Measurements from ENCODE around the gene TMC8.
A peak's percentile ranks its signal among the peaks of the same experiment; 100 is the strongest.
"Not testable (repeated sequence)": the region's sequence is repeated elsewhere in the genome, so short reads cannot be mapped to it uniquely, and the experiment has no call there.

The TMC8 gene

GRCh38 chr17:78154903-78155811, 24.6 kb downstream of the TMC8 start:
- DNase-seq (ENCODE audit: low read depth in 2 of 2): no peak

GRCh38 chr17:78159575-78160158, 29.1 kb downstream of the TMC8 start:
- no peak for DNase-seq (ENCODE audit: low read depth in 2 of 2)

- no peak for DNase-seq (ENCODE audit: low read depth in 2 of 2)
These were observed 33.5 kb downstream of the TMC8 start for GRCh38 chr17:78163881-78164747.

GRCh38 chr17:78164748-78165607, 34.4 kb downstream of the TMC8 start:
- no peak for DNase-seq (ENCODE audit: low read depth in 2 of 2)

GRCh38 chr17:78166416-78166815, 35.8 kb downstream of the TMC8 start:
- no peak for DNase-seq (ENCODE audit: low read depth in 2 of 2)

GRCh38 chr17:78168242-78168902, 37.8 kb downstream of the TMC8 start, which contains the start of gene SYNGR2:
Gene SYNGR2, plus strand, starts transcription at chr17:78168581. Its CDS starts 36 bp downstream, at chr17:78168617.
- DNase-seq (ENCODE audit: low read depth in 2 of 2): peak; percentile 83 to 84

GRCh38 chr17:78168903-78169793, 38.6 kb downstream of the TMC8 start:
- peak; percentile 48 to 51 for DNase-seq (ENCODE audit: low read depth in 2 of 2)

- DNase-seq (ENCODE audit: low read depth in 2 of 2): no peak
These were observed 40.4 kb downstream of the TMC8 start for GRCh38 chr17:78170692-78171590.

- DNase-seq (ENCODE audit: low read depth in 2 of 2): not testable (repeated sequence)
These were observed 41.1 kb downstream of the TMC8 start for GRCh38 chr17:78171591-78172248.

- no peak for DNase-seq (ENCODE audit: low read depth in 2 of 2)
These were observed 41.9 kb downstream of the TMC8 start for GRCh38 chr17:78172249-78173051.

- no peak for DNase-seq (ENCODE audit: low read depth in 2 of 2)
These were observed 42.6 kb downstream of the TMC8 start for GRCh38 chr17:78173097-78173715.

- DNase-seq (ENCODE audit: low read depth in 2 of 2): no peak
These were observed 43.8 kb downstream of the TMC8 start for GRCh38 chr17:78174346-78174869.

GRCh38 chr17:78174870-78175642, 44.5 kb downstream of the TMC8 start:
- no peak for DNase-seq (ENCODE audit: low read depth in 2 of 2)

- DNase-seq (ENCODE audit: low read depth in 2 of 2): no peak
These were observed 45.0 kb downstream of the TMC8 start for GRCh38 chr17:78175643-78175981.

- peak; percentile 62 to 63 for DNase-seq (ENCODE audit: low read depth in 2 of 2)
These were observed 46.0 kb downstream of the TMC8 start for GRCh38 chr17:78176548-78177025.

- DNase-seq (ENCODE audit: low read depth in 2 of 2): no peak
These were observed 48.8 kb downstream of the TMC8 start for GRCh38 chr17:78179372-78179771.

Measured in stimulated activated CD8-positive, alpha-beta memory T cell treated with anti-CD3 and anti-CD28 coated beads, Interleukin-15, amount 100 ng/mL, for 48 hours (primary cell).